Eye (tissue), 1 donor: ENCODE results near the gene TNFRSF8.

Experiments
- DNase-seq: peaks from one replicate; pipeline ENCODE4 v3.0.0-alpha.2; 2015

Gene TNFRSF8

DNA sequence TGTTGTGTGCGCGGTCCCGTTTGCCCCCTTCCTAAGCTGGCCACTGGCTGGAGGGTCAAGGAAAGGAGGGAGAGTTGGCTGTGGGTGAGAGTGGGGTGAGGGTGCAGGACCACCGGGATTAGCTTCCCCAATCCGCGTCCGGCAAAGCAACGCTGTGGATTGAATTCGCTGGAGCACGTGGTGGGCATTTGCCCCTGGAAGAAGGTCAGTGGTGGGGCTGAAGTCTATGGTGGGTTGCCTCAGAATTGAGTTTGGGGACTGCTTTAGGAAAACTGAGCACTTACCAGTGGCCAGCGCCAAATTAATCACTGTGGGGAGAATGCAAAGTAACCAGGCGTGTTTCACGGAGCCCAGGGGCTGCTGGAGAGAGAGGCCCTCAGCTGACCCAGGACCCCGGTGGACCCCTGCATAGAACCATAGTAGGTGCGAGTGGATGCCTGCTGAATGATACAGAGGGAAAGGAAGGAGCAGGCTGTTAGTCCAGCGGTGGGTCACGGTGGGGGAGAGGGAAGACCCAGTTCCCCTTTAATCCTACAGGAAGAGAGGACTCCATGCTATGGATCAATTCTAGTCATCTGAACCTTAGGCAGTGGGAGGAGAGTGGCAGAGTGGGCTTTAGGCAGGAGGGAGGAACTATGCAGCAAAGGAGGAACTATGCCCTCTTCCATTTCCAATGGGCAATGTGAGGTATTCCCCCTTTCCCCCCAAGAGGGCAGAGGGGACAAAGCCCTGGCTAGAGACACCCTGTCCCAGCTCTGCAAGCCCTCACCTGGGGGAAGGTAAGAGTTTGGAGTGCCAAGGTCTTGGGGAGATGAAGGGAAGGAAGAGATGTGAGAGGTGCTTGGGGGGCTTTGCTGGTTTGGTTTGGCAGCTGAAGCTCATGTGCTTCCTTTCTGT lies 1.2 kb downstream of the TNFRSF8 start:
- no peak for DNase-seq

DNA sequence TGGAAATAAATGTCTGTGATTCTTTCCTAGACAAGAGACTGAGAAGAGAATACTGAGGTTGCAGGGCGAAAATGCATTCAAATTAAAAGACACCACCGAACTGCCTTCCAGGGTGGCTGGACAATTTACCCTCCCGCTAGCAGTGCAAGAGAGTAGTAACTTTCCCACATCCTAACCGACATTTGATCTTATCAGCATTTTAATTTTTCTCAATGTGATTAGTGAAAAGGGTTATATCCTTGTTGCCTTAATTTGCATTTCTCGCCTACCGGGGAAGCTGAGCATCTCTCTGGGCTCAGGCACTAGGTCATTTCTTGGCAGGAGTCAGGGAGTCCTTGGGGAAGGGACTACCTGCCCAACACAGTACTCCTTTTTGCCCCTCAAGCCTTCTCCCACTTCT lies 2.8 kb downstream of the TNFRSF8 start:
- no peak for DNase-seq

DNA sequence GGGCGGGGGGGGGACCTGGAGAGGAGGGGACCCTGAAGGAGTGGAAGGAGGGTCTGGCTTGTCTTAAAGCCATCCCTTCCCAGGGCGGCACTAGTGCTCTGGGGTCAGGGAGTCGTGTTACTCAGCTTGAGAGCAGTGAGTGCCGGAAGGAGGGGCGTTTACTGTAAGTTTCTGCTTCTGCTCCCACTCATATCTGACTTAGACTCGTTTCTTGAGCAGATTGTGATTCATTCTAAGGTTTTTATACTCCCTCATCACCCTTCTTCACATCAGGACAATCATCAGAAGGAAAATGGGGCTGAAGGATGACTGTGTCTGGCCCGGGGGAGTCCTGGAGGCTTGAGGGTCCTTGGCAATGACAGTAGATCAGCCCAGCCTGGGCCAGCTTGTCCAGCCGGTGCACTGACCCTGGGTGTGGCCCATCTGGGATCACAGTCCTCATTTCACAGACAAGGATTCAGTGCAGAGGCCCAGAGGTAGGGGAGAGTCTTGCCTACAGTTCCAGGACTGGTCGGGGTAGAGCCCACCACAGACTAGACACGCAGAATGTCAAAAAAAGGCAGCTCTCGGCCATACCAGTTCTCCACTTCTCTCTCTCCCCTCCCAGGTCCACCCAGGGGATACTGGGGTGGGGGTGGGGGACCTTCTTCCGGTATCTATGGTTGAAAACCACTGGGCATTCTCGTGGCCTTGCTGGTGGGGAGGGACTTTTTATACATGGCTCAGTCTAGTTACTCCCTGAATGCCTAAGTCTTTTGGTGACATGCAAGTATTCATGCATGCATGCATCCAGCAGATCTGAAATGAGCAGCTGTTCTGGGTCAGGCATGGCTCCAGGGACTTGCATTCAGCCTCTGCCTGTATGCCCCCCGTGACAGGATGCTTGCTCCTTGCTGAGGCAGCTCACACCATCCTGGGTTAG lies 5.1 kb downstream of the TNFRSF8 start:
- peak; percentile 76 for DNase-seq

DNA sequence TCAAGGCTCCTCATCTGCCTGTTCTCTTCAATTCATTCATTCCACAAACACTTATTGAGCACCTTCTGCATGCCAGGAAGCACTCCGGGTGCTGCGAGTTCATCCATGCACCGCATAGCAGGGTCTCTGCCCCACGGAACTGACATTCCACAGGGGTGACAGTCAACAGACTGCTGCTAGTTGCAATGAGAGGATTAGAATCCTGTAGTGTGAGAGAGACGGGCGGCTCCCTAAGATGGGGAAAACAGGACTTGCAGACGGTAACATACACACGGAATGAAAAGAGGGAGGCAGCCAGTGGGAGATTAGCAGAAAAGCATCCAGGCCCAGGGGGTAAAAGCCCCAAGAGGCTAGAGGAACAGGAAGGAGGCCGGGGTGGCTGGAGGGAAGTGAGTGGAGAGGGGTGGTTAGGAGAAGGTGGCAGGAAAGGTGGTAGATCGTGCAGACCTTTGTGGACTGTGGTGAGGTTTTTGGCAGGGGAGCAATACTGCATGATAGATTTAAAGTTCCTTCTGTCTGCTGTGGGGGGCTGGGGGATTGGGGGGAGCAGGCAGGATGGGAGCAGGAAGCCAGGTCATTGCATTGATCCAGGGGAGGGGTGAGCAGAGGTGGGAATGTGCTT lies 6.6 kb downstream of the TNFRSF8 start:
- no peak for DNase-seq

DNA sequence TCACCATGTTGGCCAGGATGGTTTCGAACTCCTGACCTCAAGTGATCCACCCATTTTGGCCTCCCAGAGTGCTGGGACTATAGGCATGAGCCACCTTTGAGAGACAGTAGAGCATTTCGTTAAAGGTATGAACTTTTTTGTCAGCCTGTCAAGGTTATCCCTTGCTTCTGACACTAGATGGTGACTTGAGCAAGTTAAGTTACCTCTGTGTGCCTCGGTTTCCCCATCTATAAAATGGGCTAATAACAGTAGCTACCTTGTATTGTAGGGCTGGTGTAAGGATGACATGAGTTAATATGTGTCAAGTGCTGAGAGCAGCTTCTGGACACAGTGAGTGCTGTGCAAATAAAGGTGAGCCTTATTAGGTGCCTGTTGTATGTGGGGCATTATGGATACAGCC lies 8.8 kb downstream of the TNFRSF8 start:
- no peak for DNase-seq

DNA sequence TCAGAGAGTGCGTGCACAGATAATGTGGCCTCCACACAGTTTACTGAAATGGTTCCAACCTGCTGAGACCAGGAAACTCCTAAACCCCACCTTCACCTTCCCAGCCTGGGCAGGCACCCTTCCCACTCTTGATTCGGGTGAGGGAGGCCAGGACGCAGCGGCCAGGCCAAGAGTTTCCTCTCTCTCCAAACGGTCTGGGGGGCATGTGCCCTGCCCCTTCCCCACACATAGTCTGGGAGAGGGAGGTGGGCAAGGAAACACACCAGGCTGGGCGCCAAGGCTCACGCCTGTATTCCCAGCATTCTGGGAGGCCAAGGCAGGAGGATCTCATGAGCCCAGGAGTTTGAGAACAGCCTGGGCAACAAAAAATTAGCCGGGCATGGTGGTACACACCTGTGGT lies 9.6 kb downstream of the TNFRSF8 start:
- no peak for DNase-seq

DNA sequence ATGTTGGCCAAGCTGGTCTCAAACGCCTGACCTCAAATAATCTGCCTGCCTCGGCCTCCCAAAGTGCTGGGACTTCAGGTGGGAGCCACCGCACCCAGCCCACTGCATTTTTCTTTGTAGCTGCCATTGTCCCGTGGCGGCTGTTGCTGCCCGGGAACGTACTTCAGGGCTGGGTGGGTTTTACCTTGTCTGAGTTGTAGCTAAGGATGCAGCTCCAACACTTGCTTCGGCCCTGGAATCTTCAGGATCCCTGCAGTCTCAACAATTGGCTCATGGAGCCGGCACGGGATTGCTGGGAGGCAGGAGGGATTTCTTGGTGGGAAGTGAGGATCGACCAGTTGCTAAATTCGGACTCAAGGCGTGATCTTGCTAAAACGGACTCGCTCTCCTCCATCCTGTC lies 10.7 kb downstream of the TNFRSF8 start:
- DNase-seq, result no peak

DNA sequence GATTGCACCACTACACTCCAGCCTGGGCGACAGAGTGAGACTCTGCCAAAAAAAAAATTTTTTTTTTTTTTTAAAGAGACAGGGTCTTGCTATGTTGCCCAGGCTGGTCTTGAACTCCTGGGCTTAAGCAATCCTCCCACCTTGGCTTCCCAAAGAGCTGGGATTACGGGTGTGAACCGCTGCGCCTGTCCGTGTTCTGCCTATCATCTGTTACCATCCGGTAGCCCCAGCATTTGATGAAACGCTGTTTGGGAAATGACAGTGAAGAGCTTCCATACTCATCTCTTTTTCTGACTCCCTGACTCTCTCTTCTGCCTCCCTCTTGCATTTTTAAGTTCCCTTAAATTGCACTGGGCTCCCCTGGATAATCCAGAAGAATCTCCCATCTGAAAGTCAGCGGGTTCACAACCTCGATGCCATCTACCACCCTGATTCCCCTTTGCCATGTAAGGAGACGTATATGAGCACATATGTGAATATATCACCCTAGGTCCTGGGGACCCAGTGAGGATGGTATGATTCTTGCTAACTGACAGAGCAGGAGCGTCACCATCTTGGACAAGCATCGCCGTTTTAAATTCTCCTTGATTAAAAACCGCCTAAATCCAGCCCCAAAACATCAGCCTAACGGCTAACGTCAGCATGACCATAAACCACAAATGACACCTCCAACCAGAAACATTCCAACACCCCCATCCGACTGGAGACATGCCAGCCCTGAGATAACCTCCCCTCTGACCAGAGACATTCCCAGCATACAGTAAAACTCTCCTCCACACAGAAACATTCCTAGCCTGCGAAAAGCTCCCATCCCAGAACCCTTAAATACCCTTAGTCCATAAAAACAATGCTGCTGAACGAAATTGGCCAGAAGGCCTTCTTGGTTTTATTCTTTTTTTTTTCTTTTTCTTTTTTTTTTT lies 12.4 kb downstream of the TNFRSF8 start:
- DNase-seq, result no peak

DNA sequence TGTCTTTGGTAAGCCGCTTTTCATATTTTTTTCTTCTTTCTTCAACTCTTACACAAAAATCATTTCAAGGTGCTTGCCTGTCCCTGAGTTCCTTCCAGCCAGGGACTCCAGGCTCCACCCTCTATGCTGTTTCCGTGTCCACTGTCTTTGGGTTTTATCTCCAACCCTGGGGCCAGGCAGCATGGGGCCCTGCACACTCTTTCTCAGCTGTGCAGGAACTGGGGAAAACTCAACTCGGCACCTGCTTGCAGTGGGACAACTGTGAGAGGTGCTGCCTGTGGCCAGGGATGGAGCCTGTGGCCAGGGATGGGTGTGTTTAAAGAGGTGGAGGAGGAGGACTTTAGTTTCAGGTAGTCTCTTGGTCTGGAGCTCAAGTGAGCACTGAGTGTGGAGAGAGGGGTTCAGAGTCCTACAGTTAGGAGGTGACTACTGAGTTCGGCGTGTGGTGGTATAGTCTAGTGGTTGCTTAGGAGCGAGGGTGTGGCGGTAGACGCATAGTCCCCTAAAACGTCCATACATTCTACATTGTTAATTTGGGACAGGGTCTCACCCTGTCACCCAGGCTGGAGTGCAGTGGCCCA lies 13.4 kb downstream of the TNFRSF8 start:
- DNase-seq, result no peak

DNA sequence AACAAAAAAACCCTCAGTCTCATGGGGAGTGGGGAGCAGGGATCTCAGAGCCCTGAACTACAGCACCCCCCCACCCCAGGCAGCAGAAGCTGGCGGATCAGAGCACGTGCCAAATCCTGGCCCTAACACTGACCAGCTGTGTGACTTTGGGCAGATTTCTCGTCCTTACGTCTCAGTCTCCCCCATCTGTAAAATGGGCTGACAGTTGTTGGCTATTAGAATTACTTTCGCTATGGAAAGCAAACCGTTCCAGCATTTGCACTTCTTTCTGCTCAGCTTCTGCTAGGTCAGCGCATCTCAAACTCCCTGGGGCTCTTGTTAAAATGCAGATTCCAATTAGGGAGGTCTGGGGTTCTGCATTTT lies 15.5 kb downstream of the TNFRSF8 start:
- no peak for DNase-seq

DNA sequence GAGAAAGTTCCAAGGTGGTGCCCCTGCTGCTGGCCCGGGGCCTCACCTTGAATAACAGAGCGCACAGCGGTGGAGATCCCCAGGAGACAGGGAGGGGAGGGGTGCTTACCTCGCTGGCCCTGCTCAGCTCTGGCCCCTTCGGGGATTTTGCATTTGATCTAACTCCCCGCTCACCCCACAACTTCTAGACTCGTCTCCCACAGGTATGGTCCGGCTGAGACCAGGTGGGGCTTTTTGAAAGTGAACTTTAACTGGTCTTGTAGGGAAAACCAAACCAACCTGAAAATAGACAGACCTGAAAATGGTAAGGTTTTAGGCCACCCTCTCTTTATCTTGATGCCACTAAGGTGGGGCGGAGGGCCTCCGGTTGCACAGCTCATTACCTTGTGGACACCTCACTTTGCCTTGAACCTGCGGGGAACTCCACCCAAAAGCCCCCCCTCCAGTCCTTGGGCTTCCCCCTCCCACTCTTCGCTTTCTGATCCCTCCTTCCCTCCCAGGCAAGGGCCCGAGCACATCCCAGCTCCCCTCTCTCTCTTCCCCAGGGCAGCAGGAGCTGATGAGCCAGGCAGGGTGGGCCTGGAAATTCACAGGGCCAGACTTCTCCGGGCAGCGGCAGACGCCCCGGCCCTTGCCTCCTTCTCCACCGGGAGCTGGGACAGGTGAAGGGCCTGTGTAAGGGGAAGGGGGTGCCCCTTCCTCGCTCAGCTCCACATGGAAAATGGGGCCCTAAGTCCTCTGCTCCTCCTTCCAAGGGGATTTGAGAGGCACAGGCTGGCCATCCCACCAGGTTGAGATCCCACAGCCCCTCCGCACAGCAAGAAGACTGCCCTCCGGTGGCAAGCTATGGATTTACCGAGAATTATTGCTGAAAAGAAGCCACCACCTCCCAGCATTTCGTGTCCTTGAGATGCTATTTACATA lies 16.1 kb downstream of the TNFRSF8 start:
- DNase-seq, result peak; percentile 69

DNA sequence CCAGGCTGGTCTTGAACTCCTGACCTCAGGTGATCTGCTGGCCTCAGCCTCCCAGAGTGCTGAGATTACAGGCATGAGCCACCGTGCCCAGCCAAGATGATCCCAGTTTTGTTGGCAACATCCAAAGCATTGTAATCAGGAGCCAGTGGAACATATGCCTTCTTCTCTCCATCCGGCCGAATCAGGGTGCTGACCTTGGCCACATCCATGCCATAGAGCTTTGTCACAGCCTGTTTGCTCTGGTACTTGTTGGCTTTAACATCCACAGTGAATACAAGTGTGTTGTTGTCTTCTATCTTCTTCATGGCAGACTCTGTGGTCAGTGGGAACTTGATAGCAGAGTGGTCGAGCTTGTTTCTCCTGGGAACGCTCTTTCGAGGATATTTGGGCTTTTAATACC lies 17.1 kb downstream of the TNFRSF8 start:
- no peak for DNase-seq

DNA sequence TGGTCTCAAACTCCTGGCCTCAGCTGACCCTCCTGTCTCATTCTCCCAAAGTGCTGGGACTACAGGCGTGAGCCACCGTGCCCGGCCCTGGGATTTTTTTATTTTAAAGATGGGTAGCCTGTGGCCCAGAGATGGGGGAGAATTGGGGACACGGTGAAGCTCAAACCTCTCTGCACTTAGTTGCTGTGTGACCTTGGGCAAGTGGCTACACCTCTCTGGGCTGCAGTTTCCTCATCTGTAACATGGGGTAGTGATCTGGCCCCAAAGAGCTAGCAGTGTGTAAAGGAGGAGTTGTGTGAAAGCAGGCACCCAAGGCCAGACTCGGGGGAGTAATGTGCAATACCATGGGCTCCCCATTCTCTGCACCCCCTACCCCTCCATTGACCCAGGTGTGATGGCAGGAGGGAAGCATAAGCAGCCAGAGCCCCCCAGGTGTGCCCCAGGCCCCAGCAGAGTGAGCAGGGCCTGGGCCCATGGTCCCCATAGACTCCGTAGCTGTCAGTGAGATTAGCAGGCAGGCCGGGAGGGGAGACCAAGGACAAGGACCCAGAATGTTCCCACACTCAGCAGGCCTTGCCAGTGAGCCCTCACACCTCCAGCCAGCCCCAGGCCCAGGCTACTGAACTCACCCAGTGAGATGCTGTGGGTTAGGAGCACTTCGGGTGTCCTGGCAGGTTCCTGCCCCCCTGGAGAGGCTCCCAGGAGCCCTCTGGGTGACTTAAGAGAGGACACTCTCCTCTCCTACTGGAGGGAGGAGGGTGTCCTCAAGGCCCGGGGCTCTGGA lies 17.9 kb downstream of the TNFRSF8 start:
- DNase-seq, result no peak

DNA sequence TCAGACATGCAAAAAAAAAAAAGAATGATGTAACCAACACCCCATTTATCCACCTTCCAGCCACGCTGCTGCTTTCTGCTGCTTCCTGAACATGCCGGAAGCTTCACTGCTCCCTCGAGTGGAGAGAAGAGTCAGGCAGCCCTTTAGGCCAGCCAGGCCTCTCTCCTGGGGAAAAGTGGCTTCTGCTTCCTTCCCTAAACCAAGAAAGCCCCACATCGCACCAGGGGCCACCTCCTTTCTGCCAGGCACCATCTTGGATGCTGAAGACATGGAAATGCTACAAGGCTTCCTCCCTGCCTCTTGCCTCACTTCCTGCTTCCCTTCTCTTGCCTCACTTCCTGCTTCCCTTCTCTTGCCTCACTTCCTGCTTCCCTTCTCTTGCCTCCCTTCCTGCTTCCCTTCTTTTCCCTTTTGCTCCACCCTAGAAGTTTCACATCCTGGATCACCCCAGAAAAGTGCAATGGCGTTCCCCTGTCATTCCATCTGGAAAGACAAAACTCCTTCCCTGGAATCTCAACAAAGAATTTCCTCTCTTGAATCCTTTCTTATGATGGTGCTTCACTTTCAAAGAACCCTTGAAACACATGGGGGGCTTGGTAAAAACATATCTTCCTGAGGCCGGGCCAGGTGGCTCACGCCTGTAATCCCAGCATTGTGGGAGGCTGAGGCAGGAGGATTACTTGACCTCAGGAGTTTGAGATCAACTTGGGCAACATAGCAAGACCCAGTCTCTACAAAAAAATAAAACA lies 18.7 kb downstream of the TNFRSF8 start:
- DNase-seq, result no peak

DNA sequence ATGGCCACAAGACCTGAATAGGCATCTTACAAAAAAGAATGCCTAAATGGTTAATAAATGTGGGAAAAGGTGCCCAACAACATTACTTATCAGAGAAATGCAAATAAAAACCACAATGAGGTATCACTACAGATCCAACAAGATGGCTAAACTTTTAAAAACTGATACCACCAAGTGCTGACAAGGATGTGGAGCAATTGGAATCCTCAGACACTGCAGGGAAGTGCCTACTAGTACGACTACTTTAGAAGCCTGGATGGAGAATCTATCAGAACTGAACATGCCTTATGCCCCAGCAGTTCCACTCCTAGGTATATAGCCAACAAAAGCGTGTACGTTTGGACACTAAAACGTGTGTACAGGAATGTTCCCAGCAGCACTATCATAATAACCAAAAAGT lies 19.9 kb downstream of the TNFRSF8 start:
- DNase-seq, result no peak

DNA sequence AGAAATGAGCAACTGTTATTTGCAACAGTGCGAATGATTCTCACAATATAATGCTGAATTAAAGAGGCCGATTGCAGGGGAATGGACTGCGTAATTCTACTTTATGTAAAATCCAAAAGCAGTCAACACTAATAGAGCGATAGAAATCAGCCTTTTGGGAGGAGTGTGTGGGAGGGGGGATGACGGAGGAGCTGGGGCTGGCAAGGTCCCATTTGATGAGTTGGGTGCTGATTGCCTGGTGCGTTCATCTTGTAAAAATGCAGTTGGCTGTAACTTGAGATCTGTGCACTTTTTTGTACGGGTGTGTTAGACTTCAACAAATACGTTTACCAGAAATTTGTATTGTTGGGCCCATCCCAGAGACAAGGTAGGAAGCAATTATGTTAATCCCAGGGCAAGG lies 20.7 kb downstream of the TNFRSF8 start:
- DNase-seq, result no peak

DNA sequence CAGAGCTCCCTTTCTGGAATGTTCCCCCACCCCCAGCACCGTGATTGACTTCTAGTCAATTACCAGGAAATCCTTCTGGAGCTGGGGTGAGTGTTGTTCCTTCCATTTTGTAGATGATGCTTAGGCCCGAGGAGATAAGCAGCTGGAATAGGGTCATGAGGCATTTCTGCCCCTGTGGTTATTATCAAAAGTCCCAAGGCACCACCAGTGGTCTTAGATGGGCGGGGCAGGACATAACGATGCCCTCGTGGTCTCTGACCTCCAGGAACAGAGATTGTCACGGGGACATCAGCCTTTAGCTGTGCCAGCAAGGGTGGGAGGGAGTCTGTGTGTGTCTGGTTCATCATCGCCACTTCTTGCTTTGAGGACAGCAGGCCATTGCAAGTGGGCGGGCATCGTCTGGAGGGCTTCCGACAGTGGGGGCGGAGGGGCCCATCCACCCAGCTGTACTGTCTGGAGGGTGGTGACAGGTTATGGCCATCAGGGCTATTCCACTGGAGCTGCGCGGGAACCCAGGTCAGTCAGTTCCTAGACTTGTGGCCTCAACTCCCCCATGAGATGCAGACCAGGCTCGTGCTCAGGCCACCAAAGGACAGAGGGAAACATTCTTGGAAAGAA lies 22.6 kb downstream of the TNFRSF8 start:
- DNase-seq, result no peak

DNA sequence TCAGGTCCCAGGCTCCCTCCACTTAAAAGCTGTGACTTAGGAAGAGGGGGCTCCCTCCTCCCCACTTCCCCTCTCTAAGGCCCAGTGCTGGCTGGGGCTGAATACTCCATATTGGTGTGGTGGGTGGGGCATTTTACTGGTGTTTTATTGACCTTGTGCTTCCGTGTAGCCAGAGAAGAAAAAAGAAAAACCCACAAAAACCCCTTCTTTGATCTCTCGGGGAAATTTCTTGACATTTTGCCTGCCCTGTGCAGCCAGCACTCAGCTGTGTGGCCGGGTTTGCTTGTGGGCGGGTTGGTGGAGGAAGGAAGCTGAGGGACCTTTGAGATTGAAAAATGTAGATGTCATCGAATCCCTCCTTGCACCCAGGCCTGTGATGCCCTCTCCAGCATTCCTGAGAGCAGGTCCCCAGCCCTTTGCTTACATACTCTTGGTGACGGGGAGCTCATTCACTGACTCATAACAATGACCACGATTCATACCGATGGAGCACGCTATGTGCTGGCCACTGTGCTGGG lies 24.8 kb downstream of the TNFRSF8 start:
- no peak for DNase-seq

DNA sequence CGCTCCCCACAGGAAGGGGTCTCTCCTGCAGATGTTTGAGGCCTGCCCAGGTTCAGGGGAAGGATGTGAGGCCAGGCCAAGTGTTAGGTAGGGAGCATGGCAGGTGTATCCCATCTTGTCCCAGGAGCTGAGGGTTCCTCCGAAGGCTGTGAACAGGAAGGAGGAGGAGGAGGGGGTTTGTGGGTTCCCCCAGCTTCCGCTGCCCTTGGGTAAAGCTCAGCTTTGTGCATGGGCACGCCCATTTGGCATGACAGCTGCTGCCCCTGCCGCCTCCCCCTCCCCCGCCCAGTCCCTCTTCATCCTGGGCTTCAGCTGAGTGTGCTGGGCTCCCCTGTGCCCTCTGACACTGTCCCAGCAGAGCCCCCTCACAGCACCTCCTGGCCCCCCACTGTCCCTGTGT lies 25.5 kb downstream of the TNFRSF8 start:
- no peak for DNase-seq
